Upper lobe of left lung (tissue), 6 donors: ENCODE measurements around the gene LRRC42. TPM values are rescaled to one million over a fixed set of nuclear protein-coding genes. Genes with fewer than 3 reads are reported as not detected.

Source experiments
- ATAC-seq, 2 donors: fragments of 200-7000 bp; cut with Tn5 transposase; one replicate each; pipeline ENCODE4 v1.9.1; 2022; ENCODE audit warnings: mild to moderate bottlenecking in 2 of 2, moderate library complexity in 2 of 2; ENCODE audit not compliant: low FRiP score in 2 of 2
- DNase-seq, 2 donors: peaks; one replicate each; pipeline ENCODE4 v3.0.0-alpha.2; 2019 to 2020
- H3K27ac ChIP-seq, 4 donors: fragments of 200-600 bp; sonication (generic); one replicate each; pipeline ENCODE4 v1.5.1; 2016 to 2019
- H3K27me3 ChIP-seq, 4 donors: fragments of 200-600 bp; sonication (generic); one replicate each; pipeline ENCODE4 v1.5.1; 2017 to 2019
- H3K36me3 ChIP-seq, 4 donors: fragments of 200-600 bp; sonication (generic); one replicate each; pipeline ENCODE4 v1.5.1; 2016 to 2019
- H3K4me1 ChIP-seq, 4 donors: fragments of 200-600 bp; sonication (generic); one replicate each; pipeline ENCODE4 v1.5.1; 2018 to 2019
- H3K4me3 ChIP-seq, 4 donors: fragments of 200-600 bp; sonication (generic); one replicate each; pipeline ENCODE4 v1.5.1; 2017 to 2019; ENCODE audit warnings: mild to moderate bottlenecking in 2 of 4, moderate library complexity in 1 of 4
- H3K9me3 ChIP-seq, 4 donors: fragments of 200-600 bp; sonication (generic); one replicate each; pipeline ENCODE4 v1.5.1; 2018 to 2019
- CTCF ChIP-seq, 6 experiments: fragments of 450-650 bp in 4 of 6; fragments of 200-600 bp in 2 of 6; sonication (generic) in 2 of 6; IDR thresholded peaks; one replicate each; pipeline ENCODE4 v1.5.1; 2016 to 2019; ENCODE audit warnings: antibody characterized with exemption in 6 of 6
- EP300 ChIP-seq, 4 donors: sonication (generic); formaldehyde crosslinking; IDR thresholded peaks; one replicate each; pipeline ENCODE4 v1.5.1; 2017; ENCODE audit warnings: antibody characterized with exemption in 4 of 4, control low read depth in 2 of 4
- POLR2A ChIP-seq, 4 donors: fragments of 450-650 bp; IDR thresholded peaks; one replicate each; pipeline ENCODE4 v1.5.1; 2016 to 2017; ENCODE audit warnings: antibody characterized with exemption in 4 of 4, mild to moderate bottlenecking in 2 of 4
- POLR2AphosphoS5 ChIP-seq, 2 donors: sonication (generic); formaldehyde crosslinking; IDR thresholded peaks; one replicate each; pipeline ENCODE4 v1.5.1; 2017; ENCODE audit warnings: antibody characterized with exemption in 2 of 2
- WGBS, 2 donors: methylation state at CpG; one replicate each; pipeline ENCODE4 v1.1.5; 2017 to 2018; 5-methylcytosine and 5-hydroxymethylcytosine counted together
- total RNA-seq, 6 donors: library from RNA; depleted of rRNA in 4 of 6; stranded (reverse); fragments of >200 nt in 4 of 6; gene quantifications; one replicate each; pipeline versions ENCODE4 v1.1.0 to v1.2.1, GENCODE V29; 2016 to 2021
- donor health status: DM: no; HTN: no; CAD: no; lungs with moderate emphysema.
- donor health status: DM: no; HTN: yes; CAD: no; lungs with severe emphysema.

Gene LRRC42
- total RNA-seq, 6 donors from 2014 or later, result 13.2 to 26.6 (median 17.6) TPM

- WGBS, 2 donors, result 93 to 97% methylated on average over 1 of the region's 1 CpG
- H3K4me1 ChIP-seq, result peaks cover 0 to 5% (median 0%) of the 10 kb centered on the region in 4 donors
- peaks cover 0 to 6% (median 3%) of the 10 kb centered on the region in 4 donors for H3K9me3 ChIP-seq
- DNase-seq (no peak), ATAC-seq (no peak)
- H3K27me3 ChIP-seq, result no peaks in the 10 kb centered on the region
- TF ChIP-seq POLR2A (IDR thresholded peaks at IDR 0.05), result no peak
- no peak for TF ChIP-seq CTCF (IDR thresholded peaks at IDR 0.05)
- no peak for TF ChIP-seq POLR2AphosphoS5 (IDR thresholded peaks at IDR 0.05)
- no peak for TF ChIP-seq EP300 (IDR thresholded peaks at IDR 0.05)
- H3K4me3 ChIP-seq, result no peak overlapping the region
- peaks cover 0 to 7% (median 3%) of the 10 kb centered on the region in 4 donors for H3K36me3 ChIP-seq
- no peak overlapping the region for H3K27ac ChIP-seq
These were observed 9.7 kb upstream of the LRRC42 start for GRCh38 chr1:53936430-53936829.

- DNase-seq, result no peak
- no peak for ATAC-seq
These were observed 7.9 kb upstream of the LRRC42 start for GRCh38 chr1:53938136-53938830.

GRCh38 chr1:53942127-53942957 lies 3.8 kb upstream of the LRRC42 start:
- peaks cover 11 to 32% (median 19%) of the 10 kb centered on the region in 4 donors for H3K4me1 ChIP-seq
- H3K36me3 ChIP-seq, result peaks cover 0 to 3% (median 0%) of the 10 kb centered on the region in 4 donors
- no peak overlapping the region for H3K27ac ChIP-seq
- H3K9me3 ChIP-seq, result no peaks in the 10 kb centered on the region
- no peak overlapping the region for H3K4me3 ChIP-seq
- no peak for TF ChIP-seq POLR2A (IDR thresholded peaks at IDR 0.05)
- no peak for TF ChIP-seq CTCF (IDR thresholded peaks at IDR 0.05)
- no peak for TF ChIP-seq POLR2AphosphoS5 (IDR thresholded peaks at IDR 0.05)
- no peak for TF ChIP-seq EP300 (IDR thresholded peaks at IDR 0.05)
- no peak for ATAC-seq
- no peaks in the 10 kb centered on the region for H3K27me3 ChIP-seq
- DNase-seq, result no peak
- 86 to 92% methylated on average over 7 of the region's 7 CpGs for WGBS, 2 donors

More at GRCh38 chr1:53938136-53938830, 7.9 kb upstream of the LRRC42 start:
- Histone ChIP-seq H3K27me3 (no peaks in the 10 kb centered on the region), H3K36me3 (peaks cover 0 to 7% (median 3%) of the 10 kb centered on the region in 4 donors), H3K4me3 (no peak overlapping the region), H3K27ac (no peak overlapping the region), H3K4me1 (peaks cover 0 to 11% (median 2%) of the 10 kb centered on the region in 4 donors), H3K9me3 (peaks cover 0 to 6% (median 3%) of the 10 kb centered on the region in 4 donors)
- TF ChIP-seq EP300 (IDR thresholded peaks at IDR 0.05) (no peak), CTCF (IDR thresholded peaks at IDR 0.05) (no peak), POLR2AphosphoS5 (IDR thresholded peaks at IDR 0.05) (no peak), POLR2A (IDR thresholded peaks at IDR 0.05) (no peak)
- 89 to 90% methylated on average over 4 of the region's 4 CpGs for WGBS, 2 donors

- Histone ChIP-seq H3K4me1 (peaks cover 14 to 38% (median 22%) of the 10 kb centered on the region in 4 donors), H3K27me3 (no peaks in the 10 kb centered on the region), H3K27ac (no peak overlapping the region), H3K36me3 (no peaks in the 10 kb centered on the region), H3K4me3 (no peak overlapping the region), H3K9me3 (no peaks in the 10 kb centered on the region)
- ATAC-seq (no peak), DNase-seq (no peak)
- TF ChIP-seq CTCF (IDR thresholded peaks at IDR 0.05), result no peak
- TF ChIP-seq POLR2A (IDR thresholded peaks at IDR 0.05), result no peak
- no peak for TF ChIP-seq POLR2AphosphoS5 (IDR thresholded peaks at IDR 0.05)
- no peak for TF ChIP-seq EP300 (IDR thresholded peaks at IDR 0.05)
- 95% methylated on average over 6 of the region's 6 CpGs for WGBS, 2 donors
These were observed 3.1 kb upstream of the LRRC42 start for GRCh38 chr1:53943090-53943489.
